H1 (cell line): Measurements from ENCODE around the gene DMBT1. TPM values are rescaled to one million over a fixed set of nuclear protein-coding genes. Genes with fewer than 3 reads are reported as not detected.

Experiments used
- ASH2L ChIP-seq: fragments of 200-600, 300-600 bp; sonication (generic); IDR thresholded peaks from one replicate; pipeline ENCODE4 v1.7.1; 2017; ENCODE audit warnings: low read length
- CEBPB ChIP-seq: IDR thresholded peaks from 2 replicates; pipeline ENCODE4 v1.6.1; 2012; ENCODE audit warnings: low read depth, low read length
- CHD1 ChIP-seq: IDR thresholded peaks from 2 replicates; pipeline ENCODE4 v1.6.1; 2012; ENCODE audit warnings: low read depth, low read length, improper control_type of control experiment
- GABPA ChIP-seq: IDR thresholded peaks from 2 replicates; pipeline ENCODE4 v1.6.1; 2011; ENCODE audit warnings: mild to moderate bottlenecking, low read length, moderate library complexity, borderline replicate concordance; ENCODE audit not compliant: insufficient read depth
- GTF2F1 ChIP-seq: IDR thresholded peaks from 2 replicates; pipeline ENCODE4 v1.6.1; 2012; ENCODE audit warnings: low read depth, low read length, improper control_type of control experiment, borderline replicate concordance
- RNF2 ChIP-seq: fragments of 200-900, 300-1000 bp; sonication (generic); IDR thresholded peaks from 2 replicates; pipeline ENCODE4 v1.7.1; 2016; ENCODE audit warnings: borderline replicate concordance, low read depth, mild to moderate bottlenecking, antibody characterized with exemption, low read length; ENCODE audit not compliant: poor library complexity, severe bottlenecking; ENCODE audit errors: missing control alignments
- SIX5 ChIP-seq: IDR thresholded peaks from 2 replicates; pipeline ENCODE4 v1.6.1; 2011; ENCODE audit warnings: mild to moderate bottlenecking, low read depth, low read length
- SP4 ChIP-seq: IDR thresholded peaks from 2 replicates; pipeline ENCODE4 v1.6.1; 2012; ENCODE audit warnings: low read length, inconsistent platforms
- polyA plus RNA-seq, 7 experiments: library from polyadenylated mRNA; depleted of rRNA in 3 of 7; stranded (reverse) in 5 of 7; unstranded in 2 of 7; fragments of >200 nt in 5 of 7; fragments of 200-250 nt in 2 of 7; gene quantifications; 1 replicate in 5 of 7; 2 replicates in 1 of 7; 4 replicates in 1 of 7; pipeline versions ENCODE4 v1.2.1 to v1.2.3, GENCODE V29; 2011 to 2013; ENCODE audit warnings: missing spikeins in 2 of 7, mixed read lengths in 2 of 7
- total RNA-seq: library from RNA; stranded (reverse); fragmentation: NEBNext Ultra II Directional; extraction: Animal tissue kit (Norgen Biotek cat#: 25700); gene quantifications from 2 replicates; pipeline ENCODE4 v1.2.1, GENCODE V29; 2021
- TF ChIP-seq, protein P1 (sequence below): fragments of 300-600 bp; sonication (generic); IDR thresholded peaks from 2 replicates; pipeline ENCODE4 v1.7.1; 2012; ENCODE audit warnings: low read length, moderate library complexity, mild to moderate bottlenecking, inconsistent platforms; ENCODE audit not compliant: insufficient replicate concordance

The DMBT1 gene
- total and polyA plus RNA-seq, 2 of the 8 experiments (the other 6 are each of a cell fraction or from before 2014, with no cell fraction given), result 0.03 TPM; not detected in 1

DNA sequence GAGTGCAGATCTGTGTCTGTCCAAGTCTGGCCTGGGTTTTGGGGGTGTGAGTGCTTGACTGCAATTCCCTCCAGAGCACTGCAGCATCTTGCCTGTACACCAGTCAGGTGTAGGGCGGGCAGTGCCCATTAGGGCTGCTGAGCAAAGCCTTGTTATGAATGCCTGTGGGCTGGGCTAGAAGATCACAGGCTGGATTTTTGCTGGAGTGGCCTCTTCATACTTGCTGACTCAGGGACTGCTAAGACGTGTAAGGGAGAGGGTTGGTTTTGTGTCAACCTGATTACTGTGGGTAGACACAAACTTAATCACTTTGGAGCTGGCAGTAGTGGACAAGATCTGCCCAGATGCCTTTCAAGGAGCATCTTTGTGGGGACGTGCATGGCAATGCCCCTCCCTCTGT is 29.6 kb downstream of the DMBT1 start (continued):
- TF ChIP-seq, protein P1, sequence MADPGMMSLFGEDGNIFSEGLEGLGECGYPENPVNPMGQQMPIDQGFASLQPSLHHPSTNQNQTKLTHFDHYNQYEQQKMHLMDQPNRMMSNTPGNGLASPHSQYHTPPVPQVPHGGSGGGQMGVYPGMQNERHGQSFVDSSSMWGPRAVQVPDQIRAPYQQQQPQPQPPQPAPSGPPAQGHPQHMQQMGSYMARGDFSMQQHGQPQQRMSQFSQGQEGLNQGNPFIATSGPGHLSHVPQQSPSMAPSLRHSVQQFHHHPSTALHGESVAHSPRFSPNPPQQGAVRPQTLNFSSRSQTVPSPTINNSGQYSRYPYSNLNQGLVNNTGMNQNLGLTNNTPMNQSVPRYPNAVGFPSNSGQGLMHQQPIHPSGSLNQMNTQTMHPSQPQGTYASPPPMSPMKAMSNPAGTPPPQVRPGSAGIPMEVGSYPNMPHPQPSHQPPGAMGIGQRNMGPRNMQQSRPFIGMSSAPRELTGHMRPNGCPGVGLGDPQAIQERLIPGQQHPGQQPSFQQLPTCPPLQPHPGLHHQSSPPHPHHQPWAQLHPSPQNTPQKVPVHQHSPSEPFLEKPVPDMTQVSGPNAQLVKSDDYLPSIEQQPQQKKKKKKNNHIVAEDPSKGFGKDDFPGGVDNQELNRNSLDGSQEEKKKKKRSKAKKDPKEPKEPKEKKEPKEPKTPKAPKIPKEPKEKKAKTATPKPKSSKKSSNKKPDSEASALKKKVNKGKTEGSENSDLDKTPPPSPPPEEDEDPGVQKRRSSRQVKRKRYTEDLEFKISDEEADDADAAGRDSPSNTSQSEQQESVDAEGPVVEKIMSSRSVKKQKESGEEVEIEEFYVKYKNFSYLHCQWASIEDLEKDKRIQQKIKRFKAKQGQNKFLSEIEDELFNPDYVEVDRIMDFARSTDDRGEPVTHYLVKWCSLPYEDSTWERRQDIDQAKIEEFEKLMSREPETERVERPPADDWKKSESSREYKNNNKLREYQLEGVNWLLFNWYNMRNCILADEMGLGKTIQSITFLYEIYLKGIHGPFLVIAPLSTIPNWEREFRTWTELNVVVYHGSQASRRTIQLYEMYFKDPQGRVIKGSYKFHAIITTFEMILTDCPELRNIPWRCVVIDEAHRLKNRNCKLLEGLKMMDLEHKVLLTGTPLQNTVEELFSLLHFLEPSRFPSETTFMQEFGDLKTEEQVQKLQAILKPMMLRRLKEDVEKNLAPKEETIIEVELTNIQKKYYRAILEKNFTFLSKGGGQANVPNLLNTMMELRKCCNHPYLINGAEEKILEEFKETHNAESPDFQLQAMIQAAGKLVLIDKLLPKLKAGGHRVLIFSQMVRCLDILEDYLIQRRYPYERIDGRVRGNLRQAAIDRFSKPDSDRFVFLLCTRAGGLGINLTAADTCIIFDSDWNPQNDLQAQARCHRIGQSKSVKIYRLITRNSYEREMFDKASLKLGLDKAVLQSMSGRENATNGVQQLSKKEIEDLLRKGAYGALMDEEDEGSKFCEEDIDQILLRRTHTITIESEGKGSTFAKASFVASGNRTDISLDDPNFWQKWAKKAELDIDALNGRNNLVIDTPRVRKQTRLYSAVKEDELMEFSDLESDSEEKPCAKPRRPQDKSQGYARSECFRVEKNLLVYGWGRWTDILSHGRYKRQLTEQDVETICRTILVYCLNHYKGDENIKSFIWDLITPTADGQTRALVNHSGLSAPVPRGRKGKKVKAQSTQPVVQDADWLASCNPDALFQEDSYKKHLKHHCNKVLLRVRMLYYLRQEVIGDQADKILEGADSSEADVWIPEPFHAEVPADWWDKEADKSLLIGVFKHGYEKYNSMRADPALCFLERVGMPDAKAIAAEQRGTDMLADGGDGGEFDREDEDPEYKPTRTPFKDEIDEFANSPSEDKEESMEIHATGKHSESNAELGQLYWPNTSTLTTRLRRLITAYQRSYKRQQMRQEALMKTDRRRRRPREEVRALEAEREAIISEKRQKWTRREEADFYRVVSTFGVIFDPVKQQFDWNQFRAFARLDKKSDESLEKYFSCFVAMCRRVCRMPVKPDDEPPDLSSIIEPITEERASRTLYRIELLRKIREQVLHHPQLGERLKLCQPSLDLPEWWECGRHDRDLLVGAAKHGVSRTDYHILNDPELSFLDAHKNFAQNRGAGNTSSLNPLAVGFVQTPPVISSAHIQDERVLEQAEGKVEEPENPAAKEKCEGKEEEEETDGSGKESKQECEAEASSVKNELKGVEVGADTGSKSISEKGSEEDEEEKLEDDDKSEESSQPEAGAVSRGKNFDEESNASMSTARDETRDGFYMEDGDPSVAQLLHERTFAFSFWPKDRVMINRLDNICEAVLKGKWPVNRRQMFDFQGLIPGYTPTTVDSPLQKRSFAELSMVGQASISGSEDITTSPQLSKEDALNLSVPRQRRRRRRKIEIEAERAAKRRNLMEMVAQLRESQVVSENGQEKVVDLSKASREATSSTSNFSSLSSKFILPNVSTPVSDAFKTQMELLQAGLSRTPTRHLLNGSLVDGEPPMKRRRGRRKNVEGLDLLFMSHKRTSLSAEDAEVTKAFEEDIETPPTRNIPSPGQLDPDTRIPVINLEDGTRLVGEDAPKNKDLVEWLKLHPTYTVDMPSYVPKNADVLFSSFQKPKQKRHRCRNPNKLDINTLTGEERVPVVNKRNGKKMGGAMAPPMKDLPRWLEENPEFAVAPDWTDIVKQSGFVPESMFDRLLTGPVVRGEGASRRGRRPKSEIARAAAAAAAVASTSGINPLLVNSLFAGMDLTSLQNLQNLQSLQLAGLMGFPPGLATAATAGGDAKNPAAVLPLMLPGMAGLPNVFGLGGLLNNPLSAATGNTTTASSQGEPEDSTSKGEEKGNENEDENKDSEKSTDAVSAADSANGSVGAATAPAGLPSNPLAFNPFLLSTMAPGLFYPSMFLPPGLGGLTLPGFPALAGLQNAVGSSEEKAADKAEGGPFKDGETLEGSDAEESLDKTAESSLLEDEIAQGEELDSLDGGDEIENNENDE, result no peak
- no peak for TF ChIP-seq CHD1
- TF ChIP-seq SP4, result no peak
- TF ChIP-seq RNF2, result no peak
- no peak for TF ChIP-seq SIX5
- TF ChIP-seq GTF2F1, result no peak
- no peak for TF ChIP-seq GABPA
- no peak for TF ChIP-seq ASH2L
- no peak for TF ChIP-seq CEBPB
